IMR-90 (cell line): ENCODE results near the gene NCOA7. TPM values are rescaled to one million over a fixed set of nuclear protein-coding genes. Genes with fewer than 3 reads are reported as not detected.

ENCODE experiments used
- ATAC-seq: fragments of 200-7000 bp; cut with Tn5 transposase; 2 replicates; pipeline ENCODE4 v1.9.1; 2020; ENCODE audit warnings: low read depth, mild to moderate bottlenecking, moderate library complexity
- BruUV-seq: library from RNA; stranded (reverse); fragments of 400-500 nt; replicated peaks from 2 replicates; lab custom pipeline; 2021; lab: Mats Ljungman, UMichigan
- CTCF ChIA-PET: fragments of 300-600 bp; formaldehyde crosslinking; extraction: SDS; loops from one replicate; lab custom pipeline; 2021; ENCODE audit warnings: antibody characterized with exemption; lab: Yijun Ruan, JAX
- POLR2A ChIA-PET: fragments of 300-600 bp; sonication (Branson Sonifier 250); formaldehyde crosslinking; loops from one replicate; lab custom pipeline; 2022; ENCODE audit warnings: antibody characterized with exemption; ENCODE audit not compliant: unreplicated experiment; lab: Charles Lee
- DNase-seq: peaks from one replicate; pipeline ENCODE4 v3.0.0; 2013
- H2AFZ ChIP-seq: replicated peaks from 2 replicates; pipeline ENCODE3; 2013; ENCODE audit warnings: low read length, mild to moderate bottlenecking; ENCODE audit not compliant: poor library complexity
- H2AK5ac ChIP-seq: 2 replicates; pipeline ENCODE4 v1.6.1; 2013; ENCODE audit warnings: low read depth, low read length, inconsistent platforms
- H2AK9ac ChIP-seq: replicated peaks from 2 replicates; pipeline ENCODE3; 2013; ENCODE audit warnings: mild to moderate bottlenecking, low read depth, low read length, moderate library complexity; ENCODE audit not compliant: poor library complexity
- H2BK120ac ChIP-seq: 2 replicates; pipeline ENCODE4 v1.6.1; 2013; ENCODE audit warnings: low read depth, low read length, inconsistent platforms
- H2BK15ac ChIP-seq: 3 replicates; pipeline ENCODE4 v1.6.1; 2013; ENCODE audit warnings: low read depth, low read length, inconsistent platforms
- H2BK20ac ChIP-seq: 2 replicates; pipeline ENCODE4 v1.6.1; 2013; ENCODE audit warnings: low read depth, mild to moderate bottlenecking, inconsistent platforms, low read length, moderate library complexity
- H2BK5ac ChIP-seq: 2 replicates; pipeline ENCODE4 v1.6.1; 2013; ENCODE audit warnings: mild to moderate bottlenecking, low read depth, low read length, inconsistent platforms; ENCODE audit not compliant: poor library complexity, severe bottlenecking
- H3K14ac ChIP-seq: replicated peaks from 2 replicates; pipeline ENCODE4 v1.6.1; 2013; ENCODE audit warnings: low read depth, low read length, inconsistent platforms
- H3K18ac ChIP-seq: 2 replicates; pipeline ENCODE4 v1.6.1; 2013; ENCODE audit warnings: low read depth, low read length, control low read depth
- H3K23ac ChIP-seq: 2 replicates; pipeline ENCODE4 v1.6.1; 2013; ENCODE audit warnings: low read depth, low read length, inconsistent platforms
- H3K27ac ChIP-seq: 2 replicates; pipeline ENCODE4 v1.5.1; 2013; ENCODE audit warnings: mild to moderate bottlenecking, control low read depth, low read length; ENCODE audit not compliant: insufficient read depth
- H3K27me3 ChIP-seq: 2 replicates; pipeline ENCODE4 v1.6.1; 2013; ENCODE audit warnings: low read length; ENCODE audit not compliant: control insufficient read depth, insufficient read depth
- H3K36me3 ChIP-seq: 2 replicates; pipeline ENCODE4 v1.6.1; 2013; ENCODE audit warnings: low read length, mixed read lengths; ENCODE audit not compliant: control insufficient read depth, insufficient read depth
- H3K4ac ChIP-seq: 2 replicates; pipeline ENCODE4 v1.6.1; 2013; ENCODE audit warnings: low read depth, low read length, inconsistent platforms
- H3K4me1 ChIP-seq: 2 replicates; pipeline ENCODE4 v1.6.1; 2013; ENCODE audit warnings: low read length, mixed read lengths; ENCODE audit not compliant: control insufficient read depth, insufficient read depth
- H3K4me2 ChIP-seq: 2 replicates; pipeline ENCODE4 v1.6.1; 2013; ENCODE audit warnings: low read depth, mild to moderate bottlenecking, control low read depth, low read length, moderate library complexity
- H3K4me3 ChIP-seq: 2 replicates; pipeline ENCODE4 v1.5.1; 2013; ENCODE audit warnings: low read depth, mild to moderate bottlenecking, control low read depth, low read length, moderate library complexity; ENCODE audit not compliant: insufficient read depth
- H3K56ac ChIP-seq: 2 replicates; pipeline ENCODE4 v1.6.1; 2013; ENCODE audit warnings: low read length, inconsistent platforms; ENCODE audit not compliant: insufficient read depth; ENCODE audit errors: extremely low read depth
- H3K79me1 ChIP-seq, 2 experiments: 2 replicates each; pipeline ENCODE4 v1.6.1; 2013; ENCODE audit warnings: low read length in 2 of 2, inconsistent platforms in 1 of 2, low read depth in 1 of 2
- H3K9ac ChIP-seq: 2 replicates; pipeline ENCODE4 v1.6.1; 2013; ENCODE audit warnings: low read depth, low read length, control low read depth
- H3K9me1 ChIP-seq: 2 replicates; pipeline ENCODE4 v1.6.1; 2013; ENCODE audit warnings: low read length, inconsistent platforms; ENCODE audit not compliant: insufficient read depth
- H3K9me3 ChIP-seq: 2 replicates; pipeline ENCODE4 v1.6.1; 2013; ENCODE audit warnings: low read length; ENCODE audit not compliant: control insufficient read depth, insufficient read depth
- H4K20me1 ChIP-seq: 2 replicates; pipeline ENCODE4 v1.6.1; 2013; ENCODE audit warnings: low read length, inconsistent platforms; ENCODE audit not compliant: insufficient read depth
- H4K5ac ChIP-seq: 2 replicates; pipeline ENCODE4 v1.6.1; 2013; ENCODE audit warnings: mild to moderate bottlenecking, low read depth, low read length, control low read depth
- H4K8ac ChIP-seq, 2 experiments: 2 replicates each; pipeline ENCODE4 v1.6.1; 2013; ENCODE audit warnings: low read depth in 2 of 2, low read length in 2 of 2, control low read depth in 1 of 2, inconsistent platforms in 1 of 2
- H4K91ac ChIP-seq: 2 replicates; pipeline ENCODE4 v1.6.1; 2013; ENCODE audit warnings: low read depth, low read length, inconsistent platforms; ENCODE audit not compliant: insufficient read depth
- BHLHE40 ChIP-seq: fragments of 150-350 bp; IDR thresholded peaks from 2 replicates; pipeline ENCODE4 v1.6.1; 2016; ENCODE audit warnings: mild to moderate bottlenecking, low read depth, low read length
- CEBPB ChIP-seq: IDR thresholded peaks from 2 replicates; pipeline ENCODE4 v1.6.1; 2012; ENCODE audit warnings: low read depth, low read length, improper control_type of control experiment
- CHD1 ChIP-seq: IDR thresholded peaks from 2 replicates; pipeline ENCODE4 v1.6.1; 2012; ENCODE audit warnings: low read depth, low read length, improper control_type of control experiment
- FOS ChIP-seq: fragments of 150-350 bp; IDR thresholded peaks from 2 replicates; pipeline ENCODE4 v1.6.1; 2016; ENCODE audit warnings: low read depth, low read length
- MAFK ChIP-seq: IDR thresholded peaks from 2 replicates; pipeline ENCODE4 v1.6.1; 2012; ENCODE audit warnings: low read depth, low read length, improper control_type of control experiment
- MAZ ChIP-seq: IDR thresholded peaks from 2 replicates; pipeline ENCODE4 v1.6.1; 2012; ENCODE audit warnings: low read depth, mild to moderate bottlenecking, low read length, improper control_type of control experiment, moderate library complexity, borderline replicate concordance
- MXI1 ChIP-seq: IDR thresholded peaks from 2 replicates; pipeline ENCODE4 v1.6.1; 2012; ENCODE audit warnings: low read depth, mild to moderate bottlenecking, low read length, moderate library complexity, borderline replicate concordance
- NFE2L2 ChIP-seq: fragments of 150-350 bp; IDR thresholded peaks from 2 replicates; pipeline ENCODE4 v1.6.1; 2016; ENCODE audit warnings: low read depth, mild to moderate bottlenecking, low read length
- POLR2A ChIP-seq: IDR thresholded peaks from 2 replicates; pipeline ENCODE4 v1.6.1; 2012; ENCODE audit warnings: mild to moderate bottlenecking, low read depth, low read length
- RAD21 ChIP-seq: IDR thresholded peaks from 2 replicates; pipeline ENCODE4 v1.6.1; 2012; ENCODE audit warnings: low read length, improper control_type of control experiment
- RFX5 ChIP-seq: IDR thresholded peaks from 2 replicates; pipeline ENCODE4 v1.8.0; 2012; ENCODE audit warnings: low read depth, mild to moderate bottlenecking, low read length, moderate library complexity
- SMC3 ChIP-seq: fragments of 150-350 bp; IDR thresholded peaks from 2 replicates; pipeline ENCODE4 v1.6.1; 2016; ENCODE audit warnings: low read depth, mild to moderate bottlenecking, antibody characterized with exemption, low read length, moderate library complexity
- WGBS, 2 experiments: methylation state at CpG; one replicate each; pipeline versions ENCODE4 v1.1.5 to v1.1.7; 2013; ENCODE audit warnings: missing lambda C conversion rate in 2 of 2; ENCODE audit not compliant: insufficient read length in 1 of 2; ENCODE audit errors: extremely low coverage in 2 of 2; 5-methylcytosine and 5-hydroxymethylcytosine counted together
- dilution Hi-C: fragments of 300-500 bp; cut with HindIII; formaldehyde crosslinking; loops from one replicate; pipeline ENCODE4 v1.14.3; 2018; ENCODE audit warnings: low sequenced_read_pairs; ENCODE audit not compliant: unreplicated experiment
- in situ Hi-C: fragments of 300-500 bp; cut with MboI; formaldehyde crosslinking; loops from 3 replicates; pipeline ENCODE4 v1.14.3; 2019; ENCODE audit warnings: low sequenced_read_pairs, inconsistent platforms, mixed read lengths
- intact Hi-C: fragments of 100-400 bp; cut with micrococcal nuclease; formaldehyde crosslinking; loops from 2 replicates; pipeline ENCODE4 v1.10.0; 2022
- polyA plus RNA-seq, 3 experiments: library from polyadenylated mRNA; depleted of rRNA; stranded (reverse); fragments of >200 nt; gene quantifications; 2 replicates each; pipeline ENCODE4 v1.2.3, GENCODE V29; 2012; ENCODE audit warnings: low replicate concordance in 1 of 3
- total RNA-seq: library from RNA; depleted of rRNA; stranded (reverse); fragments of >200 nt; gene quantifications from 2 replicates; pipeline ENCODE4 v1.2.3, GENCODE V29; 2012
- TF ChIP-seq, protein P1 (sequence below): fragments of 150-350 bp; IDR thresholded peaks from 2 replicates; pipeline ENCODE4 v1.6.1; 2017; ENCODE audit warnings: mild to moderate bottlenecking, antibody characterized with exemption, low read length, low read depth
- TF ChIP-seq, protein P2 (sequence below): fragments of 150-350 bp; IDR thresholded peaks from 2 replicates; pipeline ENCODE4 v1.6.1; 2016; ENCODE audit warnings: low read depth, mild to moderate bottlenecking, low read length, moderate library complexity, borderline replicate concordance
- TF ChIP-seq, protein P3 (sequence below): conservative IDR thresholded peaks from 2 replicates; pipeline ENCODE4 v1.5.1; 2012; ENCODE audit warnings: mild to moderate bottlenecking, low read depth, low read length, improper control_type of control experiment

The NCOA7 gene
- total and polyA plus RNA-seq, 2 of the 4 experiments (the other 2 are of a cell fraction) = 12.6 to 12.9 TPM

DNA sequence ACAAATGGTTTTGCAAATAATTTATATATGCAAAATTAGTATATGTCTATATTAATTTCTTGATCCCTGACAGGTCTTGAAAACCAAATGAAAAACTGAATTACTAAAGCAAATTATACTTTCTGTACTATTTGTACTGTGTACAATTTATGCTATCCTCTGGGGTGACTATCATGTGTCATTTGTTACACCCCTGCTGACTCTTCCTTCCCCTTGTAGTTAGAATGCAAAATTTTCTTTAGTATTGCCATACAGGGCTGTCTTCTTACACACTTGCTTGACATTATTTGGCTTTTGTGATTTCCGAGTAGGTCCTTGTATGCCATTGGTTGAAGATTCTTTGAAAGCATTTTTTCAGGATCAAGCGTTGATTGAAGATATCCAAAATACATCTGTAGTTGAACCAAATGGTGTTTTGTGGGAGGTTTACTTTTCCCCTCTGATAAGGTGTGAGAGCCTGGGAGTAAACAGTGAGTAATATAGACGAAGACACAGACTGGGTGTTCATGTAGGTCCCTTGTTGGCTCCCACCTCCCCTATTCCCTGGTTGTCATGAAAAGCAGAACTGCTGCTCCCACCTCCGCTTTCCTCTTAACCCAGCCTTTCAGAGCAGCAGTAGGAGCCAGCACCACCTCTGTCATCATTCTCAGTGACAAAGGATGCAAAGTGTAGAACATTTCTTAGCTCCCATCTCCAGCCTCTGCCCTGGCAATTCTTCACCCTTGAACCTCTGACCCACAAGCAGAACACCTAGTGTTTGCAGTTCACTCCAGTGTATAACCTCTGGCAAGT is 29.0 kb downstream of the NCOA7 start:
- no peak overlapping the region for H3K4me2 ChIP-seq
- dilution Hi-C loops = no loop called here

More for the DNA sequence above, 29.0 kb downstream of the NCOA7 start:
- TF ChIP-seq SMC3 (no peak), MAZ (no peak), RFX5 (no peak), BHLHE40 (no peak), NFE2L2 (no peak), POLR2A (no peak), RAD21 (no peak), CHD1 (no peak), MAFK (no peak), MXI1 (no peak), FOS (no peak), CEBPB (no peak)
- TF ChIP-seq, protein P1, sequence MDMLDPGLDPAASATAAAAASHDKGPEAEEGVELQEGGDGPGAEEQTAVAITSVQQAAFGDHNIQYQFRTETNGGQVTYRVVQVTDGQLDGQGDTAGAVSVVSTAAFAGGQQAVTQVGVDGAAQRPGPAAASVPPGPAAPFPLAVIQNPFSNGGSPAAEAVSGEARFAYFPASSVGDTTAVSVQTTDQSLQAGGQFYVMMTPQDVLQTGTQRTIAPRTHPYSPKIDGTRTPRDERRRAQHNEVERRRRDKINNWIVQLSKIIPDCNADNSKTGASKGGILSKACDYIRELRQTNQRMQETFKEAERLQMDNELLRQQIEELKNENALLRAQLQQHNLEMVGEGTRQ = no peak
- TF ChIP-seq, protein P2, sequence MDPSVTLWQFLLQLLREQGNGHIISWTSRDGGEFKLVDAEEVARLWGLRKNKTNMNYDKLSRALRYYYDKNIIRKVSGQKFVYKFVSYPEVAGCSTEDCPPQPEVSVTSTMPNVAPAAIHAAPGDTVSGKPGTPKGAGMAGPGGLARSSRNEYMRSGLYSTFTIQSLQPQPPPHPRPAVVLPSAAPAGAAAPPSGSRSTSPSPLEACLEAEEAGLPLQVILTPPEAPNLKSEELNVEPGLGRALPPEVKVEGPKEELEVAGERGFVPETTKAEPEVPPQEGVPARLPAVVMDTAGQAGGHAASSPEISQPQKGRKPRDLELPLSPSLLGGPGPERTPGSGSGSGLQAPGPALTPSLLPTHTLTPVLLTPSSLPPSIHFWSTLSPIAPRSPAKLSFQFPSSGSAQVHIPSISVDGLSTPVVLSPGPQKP = no peak
- TF ChIP-seq, protein P3, sequence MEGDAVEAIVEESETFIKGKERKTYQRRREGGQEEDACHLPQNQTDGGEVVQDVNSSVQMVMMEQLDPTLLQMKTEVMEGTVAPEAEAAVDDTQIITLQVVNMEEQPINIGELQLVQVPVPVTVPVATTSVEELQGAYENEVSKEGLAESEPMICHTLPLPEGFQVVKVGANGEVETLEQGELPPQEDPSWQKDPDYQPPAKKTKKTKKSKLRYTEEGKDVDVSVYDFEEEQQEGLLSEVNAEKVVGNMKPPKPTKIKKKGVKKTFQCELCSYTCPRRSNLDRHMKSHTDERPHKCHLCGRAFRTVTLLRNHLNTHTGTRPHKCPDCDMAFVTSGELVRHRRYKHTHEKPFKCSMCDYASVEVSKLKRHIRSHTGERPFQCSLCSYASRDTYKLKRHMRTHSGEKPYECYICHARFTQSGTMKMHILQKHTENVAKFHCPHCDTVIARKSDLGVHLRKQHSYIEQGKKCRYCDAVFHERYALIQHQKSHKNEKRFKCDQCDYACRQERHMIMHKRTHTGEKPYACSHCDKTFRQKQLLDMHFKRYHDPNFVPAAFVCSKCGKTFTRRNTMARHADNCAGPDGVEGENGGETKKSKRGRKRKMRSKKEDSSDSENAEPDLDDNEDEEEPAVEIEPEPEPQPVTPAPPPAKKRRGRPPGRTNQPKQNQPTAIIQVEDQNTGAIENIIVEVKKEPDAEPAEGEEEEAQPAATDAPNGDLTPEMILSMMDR = no peak
- no CpG with 5 or more reads among the region's 4 CpGs for WGBS, 2 experiments
- POLR2A ChIA-PET = no interaction called here
- Histone ChIP-seq H4K20me1 (no peaks in the 10 kb centered on the region), H3K9me1 (peaks cover 6% of the 10 kb centered on the region), H4K91ac (no peak overlapping the region), H4K5ac (no peak overlapping the region), H2AFZ (no peak overlapping the region), H3K27me3 (no peaks in the 10 kb centered on the region), H4K8ac (no peak overlapping the region), H3K9ac (no peak overlapping the region), H2BK120ac (no peak overlapping the region), H3K4me1 (peaks cover 13% of the 10 kb centered on the region), H2BK5ac (no peak overlapping the region), H3K36me3 (no peaks in the 10 kb centered on the region; the same call in none of the 2 replicates), H3K14ac (no peak overlapping the region), H3K4me3 (no peak overlapping the region), H3K18ac (no peak overlapping the region), H3K4ac (no peak overlapping the region), H3K56ac (no peak overlapping the region), H3K23ac (no peak overlapping the region), H2BK15ac (no peak overlapping the region), H2BK20ac (no peak overlapping the region), H2AK5ac (no peak overlapping the region), H3K27ac (no peak overlapping the region), H3K9me3 (no peaks in the 10 kb centered on the region), H2AK9ac (no peak overlapping the region), H3K79me1 (peaks cover 4 to 9% of the 10 kb centered on the region in 2 experiments; a peak in 2 of 4 replicates)
- CTCF ChIA-PET = no interaction called here
- intact Hi-C loops = no loop called here
- BruUV-seq = no TSS peak
- in situ Hi-C loops = no loop called here
- ATAC-seq (no peak), DNase-seq (no peak)
